Measurements from ENCODE around the gene GFPT2. TPM values are rescaled to one million over a fixed set of nuclear protein-coding genes. Genes with fewer than 3 reads are reported as not detected.

GFPT2 gene
- total RNA-seq, 1 donor from 2014 or later = 15.7 TPM

DNA sequence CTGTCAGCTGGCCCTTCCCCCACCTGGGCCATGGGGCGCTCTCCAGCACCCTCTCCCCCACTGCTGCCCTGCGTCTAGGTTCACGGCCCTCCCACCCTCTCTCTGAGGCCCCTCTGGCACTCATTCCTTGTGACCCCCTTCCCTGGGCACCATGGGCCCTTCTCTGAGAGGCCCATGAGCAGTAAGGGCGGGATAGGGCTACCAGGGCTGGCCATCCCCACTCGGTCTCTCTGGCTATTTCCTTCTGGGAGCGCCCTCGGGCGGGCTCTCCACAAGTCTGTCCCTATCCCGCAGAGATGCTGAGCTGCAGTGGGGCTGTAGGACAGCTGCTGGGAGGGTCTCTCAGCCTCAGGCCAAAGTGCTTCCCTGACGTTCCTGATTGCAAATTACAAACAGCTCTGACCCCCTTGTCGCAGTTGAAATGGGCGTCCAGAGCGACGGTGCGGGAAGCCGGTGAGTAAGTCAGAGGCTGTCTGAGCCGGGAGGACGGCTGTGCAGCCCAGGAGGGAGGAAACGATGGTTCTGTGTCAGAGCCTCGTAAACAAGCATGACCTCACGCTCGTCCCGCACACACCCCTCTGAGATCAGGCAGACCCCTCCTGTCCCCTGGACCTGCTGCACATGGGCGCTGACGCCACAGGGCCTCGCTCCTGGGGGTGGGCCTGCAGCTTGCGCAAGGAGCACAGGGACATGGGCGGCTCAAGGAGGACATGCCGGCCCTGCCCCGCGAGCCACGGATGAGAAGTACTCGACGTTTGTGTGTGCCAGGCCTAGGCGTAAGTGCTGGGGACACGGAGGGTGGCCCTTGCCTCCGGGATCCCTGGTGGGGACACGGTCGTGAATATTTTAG, 36.3 kb upstream of the GFPT2 start:
- peaks cover 3% of the 10 kb centered on the region for H3K27me3 Mint-ChIP-seq (ENCODE audit: low read depth)
- no peaks in the 10 kb centered on the region for H3K4me1 Mint-ChIP-seq
- no peak overlapping the region for H3K27ac Mint-ChIP-seq
- no peaks in the 10 kb centered on the region for H3K36me3 Mint-ChIP-seq
- TF ChIP-seq, protein P1, sequence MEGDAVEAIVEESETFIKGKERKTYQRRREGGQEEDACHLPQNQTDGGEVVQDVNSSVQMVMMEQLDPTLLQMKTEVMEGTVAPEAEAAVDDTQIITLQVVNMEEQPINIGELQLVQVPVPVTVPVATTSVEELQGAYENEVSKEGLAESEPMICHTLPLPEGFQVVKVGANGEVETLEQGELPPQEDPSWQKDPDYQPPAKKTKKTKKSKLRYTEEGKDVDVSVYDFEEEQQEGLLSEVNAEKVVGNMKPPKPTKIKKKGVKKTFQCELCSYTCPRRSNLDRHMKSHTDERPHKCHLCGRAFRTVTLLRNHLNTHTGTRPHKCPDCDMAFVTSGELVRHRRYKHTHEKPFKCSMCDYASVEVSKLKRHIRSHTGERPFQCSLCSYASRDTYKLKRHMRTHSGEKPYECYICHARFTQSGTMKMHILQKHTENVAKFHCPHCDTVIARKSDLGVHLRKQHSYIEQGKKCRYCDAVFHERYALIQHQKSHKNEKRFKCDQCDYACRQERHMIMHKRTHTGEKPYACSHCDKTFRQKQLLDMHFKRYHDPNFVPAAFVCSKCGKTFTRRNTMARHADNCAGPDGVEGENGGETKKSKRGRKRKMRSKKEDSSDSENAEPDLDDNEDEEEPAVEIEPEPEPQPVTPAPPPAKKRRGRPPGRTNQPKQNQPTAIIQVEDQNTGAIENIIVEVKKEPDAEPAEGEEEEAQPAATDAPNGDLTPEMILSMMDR (IDR thresholded peaks at IDR 0.05; ENCODE audit: unreplicated experiment) = no peak
- peaks cover 4% of the 10 kb centered on the region for H3K9me3 Mint-ChIP-seq
- no peak for DNase-seq (ENCODE audit: low spot score in 2 of 2, unreplicated experiment in 2 of 2)
- no peak overlapping the region for H3K4me3 Mint-ChIP-seq

- peaks cover 4% of the 10 kb centered on the region for H3K9me3 Mint-ChIP-seq
- H3K4me1 Mint-ChIP-seq = no peaks in the 10 kb centered on the region
- H3K4me3 Mint-ChIP-seq = no peak overlapping the region
- H3K36me3 Mint-ChIP-seq = no peaks in the 10 kb centered on the region
- no peak for DNase-seq (ENCODE audit: low spot score in 2 of 2, unreplicated experiment in 2 of 2)
- no peak overlapping the region for H3K27ac Mint-ChIP-seq
- peaks cover 3% of the 10 kb centered on the region for H3K27me3 Mint-ChIP-seq (ENCODE audit: low read depth)
- TF ChIP-seq, protein P1 (IDR thresholded peaks at IDR 0.05; ENCODE audit: unreplicated experiment) = no peak
Measured at GRCh38 chr5:180387798-180388197, 34.7 kb upstream of the GFPT2 start.

GRCh38 chr5:180382926-180383325, 29.8 kb upstream of the GFPT2 start:
- H3K27me3 Mint-ChIP-seq (ENCODE audit: low read depth) = peaks cover 3% of the 10 kb centered on the region
- no peak for DNase-seq (ENCODE audit: low spot score in 2 of 2, unreplicated experiment in 2 of 2)

DNA sequence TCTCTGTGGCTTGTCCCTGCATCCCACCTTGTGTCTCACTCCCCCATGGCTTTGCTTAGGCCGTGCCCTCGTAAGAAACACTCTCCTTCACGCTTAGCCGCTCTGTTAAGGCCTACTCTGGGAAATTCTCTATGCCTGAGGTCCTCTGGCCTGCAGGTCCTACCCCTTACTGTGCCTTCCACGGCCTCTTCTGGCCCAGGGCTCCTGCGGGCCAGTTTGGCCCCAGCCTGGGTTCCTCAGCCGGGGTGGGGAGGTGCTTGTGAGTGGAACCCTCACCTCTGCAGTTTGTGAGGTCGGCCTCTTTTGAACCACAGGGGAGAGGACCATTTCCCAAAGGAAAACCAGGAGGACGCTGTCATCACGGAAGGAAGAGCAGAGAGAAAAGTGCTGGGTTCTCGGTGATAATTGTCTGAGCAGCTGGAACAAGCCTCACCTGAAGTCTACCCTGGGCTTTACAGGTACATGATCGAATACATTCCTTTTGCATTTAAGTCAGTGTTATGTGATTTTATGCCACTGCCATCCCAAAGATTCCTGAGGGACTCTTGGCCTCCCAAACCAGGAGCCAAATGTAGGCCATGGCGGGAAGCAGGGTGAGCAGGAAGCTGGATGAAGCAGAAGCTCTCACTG, 28.8 kb upstream of the GFPT2 start:
- Mint-ChIP-seq H3K4me3 (no peak overlapping the region), H3K27ac (no peak overlapping the region), H3K9me3 (peaks cover 1% of the 10 kb centered on the region)

More at GRCh38 chr5:180382926-180383325, 29.8 kb upstream of the GFPT2 start:
- Mint-ChIP-seq H3K4me1 (no peaks in the 10 kb centered on the region), H3K36me3 (no peaks in the 10 kb centered on the region), H3K27ac (no peak overlapping the region), H3K4me3 (no peak overlapping the region), H3K9me3 (peaks cover 4% of the 10 kb centered on the region)
- TF ChIP-seq, protein P1 (IDR thresholded peaks at IDR 0.05; ENCODE audit: unreplicated experiment) = no peak

DNA sequence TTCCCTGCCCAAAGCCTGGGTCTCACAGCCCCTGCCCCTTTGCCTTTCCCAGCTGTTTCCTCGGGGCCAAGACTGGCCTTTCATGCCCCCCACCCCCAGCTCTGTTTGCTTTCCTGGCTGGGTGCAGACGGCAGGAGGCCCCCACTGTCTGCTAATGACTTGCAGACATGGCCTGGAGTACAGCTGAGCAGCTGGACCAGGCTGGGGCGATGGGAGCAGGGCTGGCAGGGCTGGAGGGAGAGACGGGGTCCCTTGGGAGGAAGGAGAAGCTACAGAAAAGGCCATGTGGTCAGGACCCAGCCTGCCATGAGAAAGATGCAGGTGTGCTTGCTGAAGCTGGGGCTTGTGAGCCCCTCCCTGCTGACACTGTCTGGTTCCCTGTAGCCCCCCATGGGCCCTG, 28.3 kb upstream of the GFPT2 start:
- Mint-ChIP-seq H3K27me3 (ENCODE audit: low read depth) (peaks cover 3% of the 10 kb centered on the region), H3K27ac (no peak overlapping the region), H3K9me3 (no peaks in the 10 kb centered on the region), H3K4me1 (no peaks in the 10 kb centered on the region), H3K36me3 (no peaks in the 10 kb centered on the region), H3K4me3 (no peak overlapping the region)
- DNase-seq (ENCODE audit: low spot score in 2 of 2, unreplicated experiment in 2 of 2) = no peak
- TF ChIP-seq, protein P1 (IDR thresholded peaks at IDR 0.05; ENCODE audit: unreplicated experiment) = no peak

More for the DNA sequence above, 28.8 kb upstream of the GFPT2 start:
- Mint-ChIP-seq H3K4me1 (no peaks in the 10 kb centered on the region), H3K36me3 (no peaks in the 10 kb centered on the region), H3K27me3 (ENCODE audit: low read depth) (peaks cover 3% of the 10 kb centered on the region)
- no peak for DNase-seq (ENCODE audit: low spot score in 2 of 2, unreplicated experiment in 2 of 2)
- TF ChIP-seq, protein P1 (IDR thresholded peaks at IDR 0.05; ENCODE audit: unreplicated experiment) = no peak
